GM23338 (cell line): ENCODE data around the gene MED27. TPM values are rescaled to one million over a fixed set of nuclear protein-coding genes. Genes with fewer than 3 reads are reported as not detected.

Experiments
- ATAC-seq: fragments of 200-7000 bp; cut with Tn5 transposase; 3 replicates; pipeline ENCODE4 v1.9.1; 2020
- DNase-seq: peaks from one replicate; pipeline ENCODE4 v3.0.0-alpha.2; 2015; ENCODE audit warnings: low spot score
- H2AFZ ChIP-seq: fragments of 200-600 bp; sonication (generic); 2 replicates; pipeline ENCODE4 v1.8.0; 2016; ENCODE audit warnings: antibody characterized with exemption, mild to moderate bottlenecking, moderate library complexity
- H3F3A ChIP-seq: fragments of 200-600 bp; sonication (generic); replicated peaks from 2 replicates; pipeline ENCODE4 v1.8.0; 2017; ENCODE audit warnings: antibody characterized with exemption, mixed run types, low read depth
- H3K27ac ChIP-seq: fragments of 200-600 bp; sonication (generic); 2 replicates; pipeline ENCODE4 v1.6.1; 2016; ENCODE audit warnings: low read depth
- H3K27me3 ChIP-seq: fragments of 200-600 bp; sonication (generic); 2 replicates; pipeline ENCODE4 v1.8.0; 2016; ENCODE audit warnings: mild to moderate bottlenecking, mixed run types, moderate library complexity; ENCODE audit not compliant: insufficient read depth
- H3K36me3 ChIP-seq: fragments of 200-600 bp; sonication (generic); 2 replicates; pipeline ENCODE4 v1.8.0; 2016; ENCODE audit warnings: mild to moderate bottlenecking; ENCODE audit not compliant: insufficient read depth
- H3K4me1 ChIP-seq: fragments of 200-600 bp; sonication (generic); 2 replicates; pipeline ENCODE4 v1.8.0; 2016; ENCODE audit warnings: mild to moderate bottlenecking, moderate library complexity; ENCODE audit not compliant: insufficient read depth
- H3K4me2 ChIP-seq: fragments of 200-600 bp; sonication (generic); 2 replicates; pipeline ENCODE4 v1.7.1; 2017; ENCODE audit warnings: mixed run types
- H3K4me3 ChIP-seq: fragments of 200-600 bp; sonication (generic); 2 replicates; pipeline ENCODE4 v1.6.1; 2016; ENCODE audit warnings: mixed run types
- H3K79me2 ChIP-seq: fragments of 200-600 bp; sonication (generic); replicated peaks from 2 replicates; pipeline ENCODE4 v1.8.0; 2017; ENCODE audit warnings: mild to moderate bottlenecking; ENCODE audit not compliant: insufficient read depth
- H3K9me2 ChIP-seq: fragments of 200-600 bp; sonication (generic); 2 replicates; pipeline ENCODE4 v1.8.0; 2017; ENCODE audit not compliant: insufficient read depth
- H4K20me1 ChIP-seq: fragments of 200-600 bp; sonication (generic); replicated peaks from 2 replicates; pipeline ENCODE4 v1.8.0; 2017; ENCODE audit warnings: mild to moderate bottlenecking; ENCODE audit not compliant: insufficient read depth
- H3K27ac Mint-ChIP-seq: 2 replicates; pipeline ENCODE4 v1.8.0; 2020; ENCODE audit warnings: inconsistent platforms, mild to moderate bottlenecking, moderate library complexity, mixed read lengths
- H3K27me3 Mint-ChIP-seq: 3 replicates; pipeline ENCODE4 v1.8.0; 2022; ENCODE audit warnings: low read depth, mild to moderate bottlenecking, moderate library complexity, mixed read lengths, inconsistent platforms; ENCODE audit not compliant: insufficient read depth, poor library complexity
- H3K36me3 Mint-ChIP-seq: 3 replicates; pipeline ENCODE4 v1.8.0; 2021; ENCODE audit warnings: low read depth, mild to moderate bottlenecking, inconsistent platforms, moderate library complexity, mixed read lengths
- H3K4me1 Mint-ChIP-seq: 3 replicates; pipeline ENCODE4 v1.8.0; 2020; ENCODE audit warnings: mild to moderate bottlenecking, inconsistent platforms, mixed read lengths
- H3K4me3 Mint-ChIP-seq: 3 replicates; pipeline ENCODE4 v1.8.0; 2021; ENCODE audit warnings: moderate library complexity, mild to moderate bottlenecking, inconsistent platforms, mixed read lengths
- H3K9me3 Mint-ChIP-seq: 3 replicates; pipeline ENCODE4 v1.8.0; 2020; ENCODE audit warnings: moderate library complexity, mild to moderate bottlenecking, inconsistent platforms, mixed read lengths
- CREB1 ChIP-seq: fragments of 250-450 bp; sonication (Bioruptor Pico); IDR thresholded peaks from 2 replicates; pipeline ENCODE4 v1.5.0; 2020; ENCODE audit warnings: low read depth, mild to moderate bottlenecking, moderate library complexity
- ETS1 ChIP-seq: IDR thresholded peaks from 2 replicates; pipeline ENCODE4 v1.6.1; 2016; ENCODE audit warnings: antibody characterized with exemption
- EZH2 ChIP-seq: fragments of 200-600 bp; sonication (generic); IDR thresholded peaks from one replicate; pipeline ENCODE4 v1.8.0; 2017; ENCODE audit warnings: antibody characterized with exemption, mild to moderate bottlenecking, low read depth; ENCODE audit not compliant: unreplicated experiment
- EZH2phosphoT487 ChIP-seq: fragments of 200-600 bp; sonication (generic); IDR thresholded peaks from one replicate; pipeline ENCODE4 v1.8.1; 2018; ENCODE audit warnings: antibody characterized with exemption; ENCODE audit not compliant: unreplicated experiment
- JUNB ChIP-seq: IDR thresholded peaks from one replicate; pipeline ENCODE4 v1.6.1; 2016; ENCODE audit warnings: antibody characterized with exemption; ENCODE audit not compliant: unreplicated experiment
- NANOG ChIP-seq: IDR thresholded peaks from 2 replicates; pipeline ENCODE4 v1.6.1; 2016; ENCODE audit warnings: antibody characterized with exemption, borderline replicate concordance
- POLR2AphosphoS5 ChIP-seq: IDR thresholded peaks from 2 replicates; pipeline ENCODE4 v1.6.1; 2016; ENCODE audit warnings: antibody characterized with exemption, low read depth
- STAT1 ChIP-seq: IDR thresholded peaks from one replicate; pipeline ENCODE4 v1.6.1; 2016; ENCODE audit warnings: antibody characterized with exemption; ENCODE audit not compliant: unreplicated experiment
- ZNF331 ChIP-seq: fragments of 250-450 bp; sonication (Bioruptor Pico); IDR thresholded peaks from 2 replicates; pipeline ENCODE4 v1.5.0; 2020; ENCODE audit warnings: low read depth, mild to moderate bottlenecking, moderate library complexity
- polyA plus RNA-seq: library from polyadenylated mRNA; unstranded; fragments of >200 nt; fragmentation: Nextera tagmentation; extraction: Ambion mirVana; gene quantifications from 2 replicates; pipeline ENCODE4 v1.2.1, GENCODE V29; 2016
- total RNA-seq: library from RNA; depleted of rRNA; stranded (reverse); fragments of >200 nt; shearing (Covaris generic); gene quantifications from 2 replicates; pipeline ENCODE4 v1.2.3, GENCODE V29; 2014
- TF ChIP-seq, protein P1 (sequence below): fragments of 250-450 bp; sonication (Bioruptor Pico); IDR thresholded peaks from 2 replicates; pipeline ENCODE4 v1.5.0; 2020; ENCODE audit warnings: mild to moderate bottlenecking, moderate library complexity

The MED27 gene
- total and polyA plus RNA-seq, 2 experiments from 2014 or later = 30.6 to 35.0 TPM

DNA sequence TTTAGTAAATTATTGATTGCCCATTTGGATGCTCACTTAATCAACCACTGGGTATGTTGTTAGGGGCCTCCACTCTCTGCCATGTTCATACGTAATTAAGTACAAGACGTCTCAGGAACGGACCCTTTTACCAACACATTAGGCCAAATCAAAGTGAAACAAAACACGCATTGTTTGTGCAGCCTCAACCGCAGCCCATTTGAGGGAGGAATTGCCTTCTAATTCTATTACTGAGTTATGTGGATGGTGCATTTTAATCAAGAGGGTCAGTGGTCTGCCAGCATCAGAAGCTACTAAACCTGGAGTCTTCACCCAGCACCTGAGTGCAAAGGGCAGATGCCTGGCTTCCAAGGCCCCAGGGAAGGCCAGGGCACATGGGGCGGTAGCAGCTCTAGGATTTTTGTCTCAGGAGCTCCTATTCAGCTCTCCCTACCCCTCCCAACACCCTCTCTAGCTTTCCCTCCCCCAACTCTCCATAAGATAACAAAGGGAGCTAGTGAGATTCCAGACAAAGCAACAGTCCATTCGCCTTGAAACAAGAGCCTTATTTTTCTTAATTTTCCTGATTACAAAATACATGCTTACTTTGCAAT, 7.9 kb upstream of the MED27 start (continued):
- TF ChIP-seq, protein P1, sequence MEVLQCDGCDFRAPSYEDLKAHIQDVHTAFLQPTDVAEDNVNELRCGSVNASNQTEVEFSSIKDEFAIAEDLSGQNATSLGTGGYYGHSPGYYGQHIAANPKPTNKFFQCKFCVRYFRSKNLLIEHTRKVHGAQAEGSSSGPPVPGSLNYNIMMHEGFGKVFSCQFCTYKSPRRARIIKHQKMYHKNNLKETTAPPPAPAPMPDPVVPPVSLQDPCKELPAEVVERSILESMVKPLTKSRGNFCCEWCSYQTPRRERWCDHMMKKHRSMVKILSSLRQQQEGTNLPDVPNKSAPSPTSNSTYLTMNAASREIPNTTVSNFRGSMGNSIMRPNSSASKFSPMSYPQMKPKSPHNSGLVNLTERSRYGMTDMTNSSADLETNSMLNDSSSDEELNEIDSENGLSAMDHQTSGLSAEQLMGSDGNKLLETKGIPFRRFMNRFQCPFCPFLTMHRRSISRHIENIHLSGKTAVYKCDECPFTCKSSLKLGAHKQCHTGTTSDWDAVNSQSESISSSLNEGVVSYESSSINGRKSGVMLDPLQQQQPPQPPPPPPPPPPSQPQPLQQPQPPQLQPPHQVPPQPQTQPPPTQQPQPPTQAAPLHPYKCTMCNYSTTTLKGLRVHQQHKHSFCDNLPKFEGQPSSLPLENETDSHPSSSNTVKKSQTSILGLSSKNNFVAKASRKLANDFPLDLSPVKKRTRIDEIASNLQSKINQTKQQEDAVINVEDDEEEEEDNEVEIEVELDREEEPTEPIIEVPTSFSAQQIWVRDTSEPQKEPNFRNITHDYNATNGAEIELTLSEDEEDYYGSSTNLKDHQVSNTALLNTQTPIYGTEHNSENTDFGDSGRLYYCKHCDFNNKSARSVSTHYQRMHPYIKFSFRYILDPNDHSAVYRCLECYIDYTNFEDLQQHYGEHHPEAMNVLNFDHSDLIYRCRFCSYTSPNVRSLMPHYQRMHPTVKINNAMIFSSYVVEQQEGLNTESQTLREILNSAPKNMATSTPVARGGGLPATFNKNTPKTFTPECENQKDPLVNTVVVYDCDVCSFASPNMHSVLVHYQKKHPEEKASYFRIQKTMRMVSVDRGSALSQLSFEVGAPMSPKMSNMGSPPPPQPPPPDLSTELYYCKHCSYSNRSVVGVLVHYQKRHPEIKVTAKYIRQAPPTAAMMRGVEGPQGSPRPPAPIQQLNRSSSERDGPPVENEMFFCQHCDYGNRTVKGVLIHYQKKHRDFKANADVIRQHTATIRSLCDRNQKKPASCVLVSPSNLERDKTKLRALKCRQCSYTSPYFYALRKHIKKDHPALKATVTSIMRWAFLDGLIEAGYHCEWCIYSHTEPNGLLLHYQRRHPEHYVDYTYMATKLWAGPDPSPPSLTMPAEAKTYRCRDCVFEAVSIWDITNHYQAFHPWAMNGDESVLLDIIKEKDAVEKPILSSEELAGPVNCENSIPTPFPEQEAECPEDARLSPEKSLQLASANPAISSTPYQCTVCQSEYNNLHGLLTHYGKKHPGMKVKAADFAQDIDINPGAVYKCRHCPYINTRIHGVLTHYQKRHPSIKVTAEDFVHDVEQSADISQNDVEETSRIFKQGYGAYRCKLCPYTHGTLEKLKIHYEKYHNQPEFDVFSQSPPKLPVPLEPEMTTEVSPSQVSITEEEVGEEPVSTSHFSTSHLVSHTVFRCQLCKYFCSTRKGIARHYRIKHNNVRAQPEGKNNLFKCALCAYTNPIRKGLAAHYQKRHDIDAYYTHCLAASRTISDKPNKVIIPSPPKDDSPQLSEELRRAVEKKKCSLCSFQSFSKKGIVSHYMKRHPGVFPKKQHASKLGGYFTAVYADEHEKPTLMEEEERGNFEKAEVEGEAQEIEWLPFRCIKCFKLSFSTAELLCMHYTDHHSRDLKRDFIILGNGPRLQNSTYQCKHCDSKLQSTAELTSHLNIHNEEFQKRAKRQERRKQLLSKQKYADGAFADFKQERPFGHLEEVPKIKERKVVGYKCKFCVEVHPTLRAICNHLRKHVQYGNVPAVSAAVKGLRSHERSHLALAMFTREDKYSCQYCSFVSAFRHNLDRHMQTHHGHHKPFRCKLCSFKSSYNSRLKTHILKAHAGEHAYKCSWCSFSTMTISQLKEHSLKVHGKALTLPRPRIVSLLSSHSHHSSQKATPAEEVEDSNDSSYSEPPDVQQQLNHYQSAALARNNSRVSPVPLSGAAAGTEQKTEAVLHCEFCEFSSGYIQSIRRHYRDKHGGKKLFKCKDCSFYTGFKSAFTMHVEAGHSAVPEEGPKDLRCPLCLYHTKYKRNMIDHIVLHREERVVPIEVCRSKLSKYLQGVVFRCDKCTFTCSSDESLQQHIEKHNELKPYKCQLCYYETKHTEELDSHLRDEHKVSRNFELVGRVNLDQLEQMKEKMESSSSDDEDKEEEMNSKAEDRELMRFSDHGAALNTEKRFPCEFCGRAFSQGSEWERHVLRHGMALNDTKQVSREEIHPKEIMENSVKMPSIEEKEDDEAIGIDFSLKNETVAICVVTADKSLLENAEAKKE = no peak
- no peak for TF ChIP-seq ETS1
- TF ChIP-seq STAT1 = no peak
- TF ChIP-seq EZH2phosphoT487 = no peak
- no peak for TF ChIP-seq CREB1
- no peak for TF ChIP-seq POLR2AphosphoS5
- no peak for TF ChIP-seq NANOG
- no peak for TF ChIP-seq EZH2
- no peak for TF ChIP-seq ZNF331
- no peak for TF ChIP-seq JUNB

DNA sequence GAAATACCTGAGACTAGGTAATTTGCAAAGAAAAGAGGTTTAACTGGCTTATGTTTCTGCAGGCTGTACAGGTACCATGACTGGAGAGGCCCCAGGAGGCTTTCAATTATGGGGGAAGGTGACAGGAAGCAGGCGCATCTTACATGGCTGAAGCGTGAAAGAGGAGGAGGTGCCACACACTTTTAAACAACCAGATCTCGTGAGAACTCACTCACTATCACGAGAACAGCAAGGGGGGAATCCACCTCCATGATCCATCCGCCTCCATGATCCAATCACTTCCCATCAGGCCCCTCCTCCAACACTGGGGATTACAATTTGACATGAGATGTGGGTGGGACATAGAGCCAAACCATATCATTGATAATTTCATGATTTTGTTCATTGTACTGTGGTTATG, 2.5 kb upstream of the MED27 start:
- Histone ChIP-seq H4K20me1 (0 out of 2 replicates have a peak, but pooled peaks cover 5% of the 10 kb centered on the region), H3K4me2 (no peak overlapping the region), H3K9me2 (no peaks in the 10 kb centered on the region), H3K27me3 (no peaks in the 10 kb centered on the region), H3F3A (no peaks in the 10 kb centered on the region), H2AFZ (no peak overlapping the region), H3K4me3 (no peak overlapping the region), H3K79me2 (peaks cover 21% of the 10 kb centered on the region), H3K27ac (no peak overlapping the region), H3K4me1 (peaks cover 13% of the 10 kb centered on the region), H3K36me3 (no peaks in the 10 kb centered on the region)
- peak; percentile 23 for DNase-seq
- Mint-ChIP-seq H3K4me3 (no peak overlapping the region), H3K9me3 (no peaks in the 10 kb centered on the region; the same call in 2 of the 3 replicates), H3K27me3 (peaks cover 9% of the 10 kb centered on the region), H3K36me3 (peaks cover 3% of the 10 kb centered on the region; the same call in 2 of the 3 replicates), H3K4me1 (peaks cover 17% of the 10 kb centered on the region), H3K27ac (no peak overlapping the region)
- ATAC-seq = no peak
- no peak for TF ChIP-seq EZH2
- TF ChIP-seq, protein P1 = no peak
- no peak for TF ChIP-seq CREB1
